B cell (primary cell): ENCODE results near the gene TFCP2. TPM values are rescaled to one million over a fixed set of nuclear protein-coding genes. Genes with fewer than 3 reads are reported as not detected.

Source experiments
- ATAC-seq: fragments of 200-7000 bp; cut with Tn5 transposase; one replicate; pipeline ENCODE4 v1.10.0; 2021; ENCODE audit warnings: low read depth, mild to moderate bottlenecking, moderate number of reproducible peaks, moderate library complexity
- CTCF ChIA-PET: fragments of 350-600 bp; sonication (Branson Sonifier 250); formaldehyde crosslinking; loops from one replicate; lab custom pipeline; 2021; ENCODE audit warnings: antibody characterized with exemption, inconsistent platforms; lab: Charles Lee
- POLR2A ChIA-PET: fragments of 350-600 bp; sonication (Branson Sonifier 250); formaldehyde crosslinking; loops from one replicate; lab custom pipeline; 2021; ENCODE audit warnings: antibody characterized with exemption; lab: Charles Lee
- DNase-seq: peaks from one replicate; pipeline ENCODE4 v3.0.0; 2013
- H2AFZ ChIP-seq: 2 replicates; pipeline ENCODE4 v1.6.1; 2012; ENCODE audit warnings: mild to moderate bottlenecking, low read depth, low read length; ENCODE audit not compliant: insufficient read depth, poor library complexity, severe bottlenecking
- H3K27ac ChIP-seq, 2 donors: 1 replicate in 1 of 2; 2 replicates in 1 of 2; pipeline ENCODE4 v1.5.1; 2012 to 2013; ENCODE audit warnings: low read length in 2 of 2, mild to moderate bottlenecking in 2 of 2, moderate library complexity in 1 of 2
- H3K27me3 ChIP-seq, 4 experiments: fragments of 200-600 bp in 1 of 4; sonication (generic) in 1 of 4; replicated peaks in 1 of 4; 1 replicate in 2 of 4; 2 replicates in 2 of 4; pipeline versions ENCODE4 v1.6.1 to v1.7.0; 2013 to 2016; ENCODE audit warnings: low read length in 3 of 4, mild to moderate bottlenecking in 2 of 4, mixed read lengths in 1 of 4, moderate library complexity in 1 of 4; ENCODE audit not compliant: insufficient read depth in 4 of 4, control insufficient read depth in 3 of 4; ENCODE audit errors: control extremely low read depth in 1 of 4
- H3K36me3 ChIP-seq, 2 experiments: replicated peaks in 1 of 2; 1 replicate in 1 of 2; 2 replicates in 1 of 2; pipeline versions ENCODE4 v1.6.1 to v1.7.1; 2013; ENCODE audit warnings: low read length in 1 of 2; ENCODE audit not compliant: insufficient read depth in 2 of 2, control insufficient read depth in 1 of 2; ENCODE audit errors: control extremely low read depth in 1 of 2, extremely low read depth in 1 of 2
- H3K4me1 ChIP-seq, 2 donors: fragments of 200-600 bp in 1 of 2; sonication (generic) in 1 of 2; 1 replicate in 1 of 2; 2 replicates in 1 of 2; pipeline versions ENCODE4 v1.5.1 to v1.6.1; 2013 to 2017; ENCODE audit warnings: low read length in 2 of 2; ENCODE audit not compliant: control insufficient read depth in 2 of 2, insufficient read depth in 2 of 2
- H3K4me2 ChIP-seq: replicated peaks from 2 replicates; pipeline ENCODE3; 2012; ENCODE audit warnings: mild to moderate bottlenecking, low read depth, low read length; ENCODE audit not compliant: poor library complexity, severe bottlenecking
- H3K4me3 ChIP-seq, 5 experiments: fragments of 200-600 bp in 1 of 5; sonication (generic) in 1 of 5; 1 replicate in 3 of 5; 2 replicates in 2 of 5; pipeline versions ENCODE4 v1.5.1 to v1.7.0; 2011 to 2016; ENCODE audit warnings: low read length in 4 of 5, mild to moderate bottlenecking in 4 of 5, low read depth in 2 of 5, control low read depth in 1 of 5, moderate library complexity in 1 of 5; ENCODE audit not compliant: insufficient read depth in 1 of 5; ENCODE audit errors: control extremely low read depth in 1 of 5, extremely low read depth in 1 of 5
- H3K79me2 ChIP-seq: fragments of 200-600 bp; sonication (generic); one replicate; pipeline ENCODE4 v1.6.0; 2016; ENCODE audit warnings: low read length; ENCODE audit not compliant: control insufficient read depth, insufficient read depth
- H3K9ac ChIP-seq: fragments of 200-600 bp; sonication (generic); 2 replicates; pipeline ENCODE4 v1.6.1; 2017; ENCODE audit warnings: mild to moderate bottlenecking, low read length, moderate library complexity
- H3K9me3 ChIP-seq, 3 donors: one replicate each; pipeline versions ENCODE4 v1.6.1 to v1.7.1; 2013; ENCODE audit warnings: low read length in 2 of 3; ENCODE audit not compliant: control insufficient read depth in 2 of 3, insufficient read depth in 1 of 3; ENCODE audit errors: control extremely low read depth in 1 of 3
- H4K20me1 ChIP-seq: 2 replicates; pipeline ENCODE4 v1.6.0; 2012; ENCODE audit warnings: mild to moderate bottlenecking, low read length; ENCODE audit not compliant: insufficient read depth, control insufficient read depth, poor library complexity, severe bottlenecking
- H3K27ac Mint-ChIP-seq: one replicate; pipeline ENCODE4 v1.8.0; 2021; ENCODE audit warnings: mixed read lengths
- H3K27me3 Mint-ChIP-seq: one replicate; pipeline ENCODE4 v1.8.0; 2021; ENCODE audit warnings: mixed read lengths
- H3K4me1 Mint-ChIP-seq: one replicate; pipeline ENCODE4 v1.8.0; 2021; ENCODE audit warnings: mixed read lengths
- H3K4me3 Mint-ChIP-seq: one replicate; pipeline ENCODE4 v1.8.0; 2021; ENCODE audit warnings: mixed read lengths
- H3K9me3 Mint-ChIP-seq: one replicate; pipeline ENCODE4 v1.8.0; 2022; ENCODE audit warnings: mixed read lengths; ENCODE audit not compliant: insufficient read depth
- EZH2 ChIP-seq: IDR thresholded peaks from 2 replicates; pipeline ENCODE4 v1.6.1; 2012; ENCODE audit warnings: borderline replicate concordance, low read depth, mild to moderate bottlenecking, moderate library complexity, low read length; ENCODE audit not compliant: insufficient read depth, poor library complexity, severe bottlenecking
- WGBS: methylation state at CpG from one replicate; pipeline ENCODE4 v1.1.5; 2013; ENCODE audit warnings: missing lambda C conversion rate; ENCODE audit not compliant: insufficient coverage; 5-methylcytosine and 5-hydroxymethylcytosine counted together
- intact Hi-C: fragments of 100-400 bp; cut with micrococcal nuclease; formaldehyde crosslinking; loops from one replicate; pipeline ENCODE4 v1.10.0; 2022
- polyA plus RNA-seq: library from polyadenylated mRNA; depleted of rRNA; stranded (reverse); fragments of >200 nt; gene quantifications from 2 replicates; pipeline ENCODE4 v1.2.3, GENCODE V29; 2012
- total RNA-seq, 2 donors: library from RNA; stranded (reverse); fragments of 120-200 nt in 1 of 2; gene quantifications; 1 replicate in 1 of 2; 2 replicates in 1 of 2; pipeline versions ENCODE4 v1.2.3 to v1.2.4, GENCODE V29; 2013 to 2022
- TF ChIP-seq, protein P1 (sequence below): fragments of 200-600 bp; IDR thresholded peaks from one replicate; pipeline ENCODE4 v1.8.0; 2022; ENCODE audit warnings: antibody characterized with exemption, mild to moderate bottlenecking

Gene TFCP2
- total and polyA plus RNA-seq, 2 donors (not counting 1 experiment from before 2014, with no cell fraction given), result 12.1 to 38.8 TPM

DNA sequence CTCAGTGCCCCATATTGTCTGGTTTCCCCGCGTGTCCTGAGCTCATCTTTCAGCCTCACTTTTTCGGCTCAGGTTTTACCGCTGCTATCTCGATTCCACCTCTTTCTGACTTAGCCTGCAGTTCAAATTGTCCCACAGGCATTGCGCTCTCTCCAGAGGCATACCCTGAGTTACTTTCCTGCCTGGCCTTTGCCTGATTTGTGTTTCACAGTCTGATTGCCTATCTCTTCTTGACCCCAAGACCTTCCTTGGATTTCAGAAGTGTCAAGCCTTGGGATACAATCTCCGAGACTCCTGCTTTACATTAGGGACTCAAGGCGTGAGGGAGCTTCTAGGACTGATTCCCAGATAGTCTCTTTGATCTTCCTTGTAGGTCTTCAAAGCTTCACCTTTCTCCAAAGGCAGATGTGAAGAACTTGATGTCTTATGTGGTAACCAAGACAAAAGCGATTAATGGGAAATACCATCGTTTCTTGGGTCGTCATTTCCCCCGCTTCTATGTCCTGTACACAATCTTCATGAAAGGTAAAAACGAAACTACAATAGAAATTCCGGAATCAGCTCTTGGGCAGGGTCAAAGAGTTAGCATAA, 124.2 kb downstream of the TFCP2 start:
- ChIA-PET CTCF (interaction anchor here (0.9 to 3.5 kb wide), 3 partner anchors 16 to 292 kb away, joined by 3 to 11 read pairs (median 4); no protein-coding TSS in a partner anchor), POLR2A (interaction anchor here (1.5 kb wide), 1 partner anchor 35 kb away, joined by 7 read pairs; the partner anchor contains the start of gene CSRNP2)
- H3K4me1 Mint-ChIP-seq, result peaks cover 29% of the 10 kb centered on the region
- Histone ChIP-seq H3K4me1 (peaks cover 18 to 22% of the 10 kb centered on the region in 2 donors), H3K4me3 (peak overlapping the region; percentile 75 to 91 (median 79)), H4K20me1 (no peaks in the 10 kb centered on the region), H3K79me2 (peaks cover 7% of the 10 kb centered on the region), H3K36me3 (peaks cover 0 to 10% of the 10 kb centered on the region in 2 experiments), H2AFZ (peak overlapping the region; percentile 93), H3K9me3 (no peaks in the 10 kb centered on the region), H3K27ac (peak overlapping the region; percentile 81), H3K27me3 (no peaks in the 10 kb centered on the region), H3K4me2 (peak overlapping the region; percentile 77), H3K9ac (peak overlapping the region; percentile 82)
- peak overlapping the region; percentile 95 for H3K27ac Mint-ChIP-seq
- H3K27me3 Mint-ChIP-seq, result no peaks in the 10 kb centered on the region
- 15% methylated on average over 8 of the region's 14 CpGs for WGBS
- intact Hi-C loops, result loop anchor here (1.0 to 5.0 kb wide), 8 partner anchors 22 to 484 kb away; partner anchors contain the start of genes ATF1, BIN2, CSRNP2 and POU6F1
- no peaks in the 10 kb centered on the region for H3K9me3 Mint-ChIP-seq
- peak overlapping the region; percentile 96 for H3K4me3 Mint-ChIP-seq
- TF ChIP-seq, protein P1, sequence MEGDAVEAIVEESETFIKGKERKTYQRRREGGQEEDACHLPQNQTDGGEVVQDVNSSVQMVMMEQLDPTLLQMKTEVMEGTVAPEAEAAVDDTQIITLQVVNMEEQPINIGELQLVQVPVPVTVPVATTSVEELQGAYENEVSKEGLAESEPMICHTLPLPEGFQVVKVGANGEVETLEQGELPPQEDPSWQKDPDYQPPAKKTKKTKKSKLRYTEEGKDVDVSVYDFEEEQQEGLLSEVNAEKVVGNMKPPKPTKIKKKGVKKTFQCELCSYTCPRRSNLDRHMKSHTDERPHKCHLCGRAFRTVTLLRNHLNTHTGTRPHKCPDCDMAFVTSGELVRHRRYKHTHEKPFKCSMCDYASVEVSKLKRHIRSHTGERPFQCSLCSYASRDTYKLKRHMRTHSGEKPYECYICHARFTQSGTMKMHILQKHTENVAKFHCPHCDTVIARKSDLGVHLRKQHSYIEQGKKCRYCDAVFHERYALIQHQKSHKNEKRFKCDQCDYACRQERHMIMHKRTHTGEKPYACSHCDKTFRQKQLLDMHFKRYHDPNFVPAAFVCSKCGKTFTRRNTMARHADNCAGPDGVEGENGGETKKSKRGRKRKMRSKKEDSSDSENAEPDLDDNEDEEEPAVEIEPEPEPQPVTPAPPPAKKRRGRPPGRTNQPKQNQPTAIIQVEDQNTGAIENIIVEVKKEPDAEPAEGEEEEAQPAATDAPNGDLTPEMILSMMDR, result no peak
- TF ChIP-seq EZH2, result no peak
- DNase-seq, result peak; percentile 41
- ATAC-seq, result no peak
